SKM-1 treated with dmso at 0.1 percent for 144 hours (cell line): ENCODE results near the gene NUPR2.
"Not testable (repeated sequence)": the region's sequence is repeated elsewhere in the genome, so short reads cannot be mapped to it uniquely, and the experiment has no call there.

Source experiments
- DNase-seq: peaks from one replicate; lab custom pipeline; 2025; ENCODE audit not compliant: unreplicated experiment; lab: John Stamatoyannopoulos, UW

The NUPR2 gene, protein sequence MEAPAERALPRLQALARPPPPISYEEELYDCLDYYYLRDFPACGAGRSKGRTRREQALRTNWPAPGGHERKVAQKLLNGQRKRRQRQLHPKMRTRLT

DNA sequence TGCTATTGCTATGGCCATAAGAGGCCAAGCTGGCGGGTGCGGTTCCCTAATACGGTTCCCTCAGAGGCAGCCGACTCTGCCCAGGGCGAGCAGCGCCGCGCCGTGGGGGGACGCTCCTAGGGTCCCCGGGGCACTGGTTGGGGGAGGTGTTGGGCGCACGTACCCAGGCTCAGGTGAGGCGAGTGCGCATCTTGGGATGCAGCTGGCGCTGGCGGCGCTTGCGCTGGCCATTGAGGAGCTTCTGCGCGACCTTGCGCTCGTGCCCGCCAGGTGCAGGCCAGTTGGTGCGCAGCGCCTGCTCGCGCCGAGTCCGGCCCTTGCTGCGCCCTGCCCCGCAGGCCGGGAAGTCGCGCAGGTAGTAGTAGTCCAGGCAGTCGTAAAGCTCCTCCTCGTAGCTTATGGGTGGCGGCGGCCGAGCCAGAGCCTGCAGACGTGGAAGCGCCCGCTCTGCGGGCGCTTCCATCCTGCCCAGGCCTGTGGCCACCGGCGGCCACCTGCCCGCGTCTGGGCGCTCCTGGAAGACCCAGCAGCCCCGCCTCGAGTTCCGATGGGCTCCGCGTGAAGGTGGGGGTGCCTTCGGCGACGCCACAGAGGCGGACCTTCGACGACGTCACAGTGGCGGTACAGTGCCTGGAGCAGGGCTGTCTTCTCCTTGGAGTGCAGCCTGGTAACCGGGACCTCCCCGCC lies at the start of gene NUPR2:
NUPR2 (minus strand) TSS at position 566 of the 687 bp plus-strand sequence; CDS start at position 463, 103 bp downstream.
- DNase-seq = no peak

- no peak for DNase-seq
Observed at GRCh38 chr7:56157238-56157790, 41.1 kb upstream of the NUPR2 start.

- not testable (repeated sequence) for DNase-seq
Observed at GRCh38 chr7:56131062-56131461, 14.8 kb upstream of the NUPR2 start.

DNA sequence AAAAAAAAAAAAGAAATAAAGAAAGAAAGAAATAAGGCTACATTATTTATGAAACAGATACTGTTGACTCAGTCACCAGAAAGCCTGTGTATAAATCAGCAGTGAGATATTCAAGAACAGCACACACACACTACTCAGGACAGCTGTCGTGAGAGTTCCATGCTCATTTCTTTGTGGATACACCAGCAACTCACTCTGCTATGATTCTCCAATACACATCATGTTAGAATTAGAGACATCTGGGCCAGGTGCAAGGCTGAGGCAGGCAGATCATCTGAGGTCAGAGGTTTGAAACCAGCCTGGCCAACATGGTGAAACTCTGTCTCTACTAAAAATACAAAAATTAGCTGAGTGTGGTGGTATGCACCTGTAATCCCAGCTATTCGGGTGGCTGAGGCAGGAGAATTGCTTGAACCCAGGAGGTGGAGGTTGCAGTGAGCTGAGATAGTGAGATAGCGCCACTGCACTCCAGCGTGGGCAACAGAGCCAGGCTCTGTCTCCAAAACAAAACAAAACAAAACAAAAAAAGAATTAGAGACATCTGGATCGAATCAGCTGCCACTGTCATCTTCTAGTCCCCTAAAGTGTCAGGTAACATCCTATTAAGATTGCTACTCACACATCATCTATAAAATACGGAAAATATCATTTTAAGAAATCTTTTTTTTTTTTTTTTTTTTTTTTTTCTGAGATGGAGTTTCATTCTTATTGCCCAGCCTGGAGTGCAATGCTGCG lies 11.2 kb upstream of the NUPR2 start:
- no peak for DNase-seq

DNA sequence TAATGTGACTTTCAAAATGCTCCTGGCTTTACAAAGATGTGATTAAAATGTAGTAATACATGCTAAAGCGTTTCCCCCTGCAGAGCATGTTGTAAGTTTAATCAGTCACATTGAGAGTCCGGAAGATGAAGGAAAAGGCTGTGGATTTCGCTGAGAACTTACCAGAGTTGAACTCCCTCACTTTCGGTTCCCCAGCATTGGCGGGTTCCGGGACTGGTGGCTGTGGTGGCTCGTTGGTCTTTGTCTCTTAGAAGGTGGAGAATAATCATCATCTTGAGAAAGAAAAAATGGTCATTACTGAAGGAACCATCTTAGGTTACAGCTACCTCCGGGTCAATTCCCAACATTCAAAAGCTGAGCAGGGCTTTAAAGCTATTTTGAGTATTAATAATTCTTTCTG lies 9.6 kb upstream of the NUPR2 start:
- no peak for DNase-seq

- no peak for DNase-seq
Observed at GRCh38 chr7:56124981-56125380, 8.8 kb upstream of the NUPR2 start.

DNA sequence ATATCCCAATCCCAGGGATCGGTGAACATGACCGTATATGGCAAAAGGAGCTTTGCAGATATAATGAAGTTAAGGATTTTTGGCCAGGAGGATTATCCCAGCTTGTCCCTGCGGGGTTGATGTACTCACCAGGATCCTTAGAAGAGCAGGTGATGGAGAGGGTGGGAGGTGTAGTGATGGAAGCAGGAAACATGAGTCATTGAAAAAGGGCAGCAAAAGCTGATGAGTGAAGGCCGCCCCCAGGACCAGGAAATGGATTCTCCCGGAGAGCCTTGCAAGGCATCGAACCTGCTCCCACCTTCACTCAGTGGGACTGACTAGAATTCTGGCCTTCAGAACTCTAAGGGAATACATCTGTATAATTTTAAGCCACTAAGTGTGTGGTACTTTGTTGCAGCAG lies 5.2 kb upstream of the NUPR2 start:
- no peak for DNase-seq

DNA sequence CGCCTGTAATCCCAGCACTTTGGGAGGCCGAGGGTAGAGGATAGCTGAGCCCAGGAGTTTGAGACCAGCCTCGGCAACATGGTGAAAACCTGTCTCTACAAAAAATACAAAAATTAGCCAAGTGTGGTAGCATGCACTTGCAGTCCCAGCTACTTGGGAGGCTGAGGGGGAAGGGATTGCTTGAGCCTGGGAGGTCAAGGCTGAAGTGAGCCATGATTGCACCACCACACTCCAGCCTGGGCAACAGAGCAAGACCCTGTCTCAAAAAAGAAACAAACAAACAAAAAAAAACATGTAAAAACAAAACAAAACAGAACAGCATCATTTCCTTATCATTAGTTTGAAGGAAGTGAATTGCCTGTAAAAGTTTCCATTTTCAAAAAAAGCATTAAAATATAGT lies 4.0 kb downstream of the NUPR2 start:
- DNase-seq = not testable (repeated sequence)

- no peak for DNase-seq
Observed at GRCh38 chr7:56110611-56111010, 5.6 kb downstream of the NUPR2 start.

DNA sequence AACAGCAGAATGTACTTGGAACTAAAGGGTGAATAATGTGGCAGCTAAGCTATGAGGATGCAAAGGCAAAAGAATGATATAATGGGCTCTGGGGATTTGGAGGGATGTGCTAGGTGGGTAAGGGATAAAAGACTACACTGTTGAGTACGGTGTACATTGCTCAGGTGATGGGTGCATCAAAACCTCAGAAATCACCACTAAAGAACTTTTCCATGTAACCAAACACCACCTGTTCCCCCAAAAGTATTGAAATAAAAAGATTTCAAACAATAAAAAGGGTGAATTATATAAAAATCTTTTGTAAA lies 8.3 kb downstream of the NUPR2 start:
- no peak for DNase-seq

DNA sequence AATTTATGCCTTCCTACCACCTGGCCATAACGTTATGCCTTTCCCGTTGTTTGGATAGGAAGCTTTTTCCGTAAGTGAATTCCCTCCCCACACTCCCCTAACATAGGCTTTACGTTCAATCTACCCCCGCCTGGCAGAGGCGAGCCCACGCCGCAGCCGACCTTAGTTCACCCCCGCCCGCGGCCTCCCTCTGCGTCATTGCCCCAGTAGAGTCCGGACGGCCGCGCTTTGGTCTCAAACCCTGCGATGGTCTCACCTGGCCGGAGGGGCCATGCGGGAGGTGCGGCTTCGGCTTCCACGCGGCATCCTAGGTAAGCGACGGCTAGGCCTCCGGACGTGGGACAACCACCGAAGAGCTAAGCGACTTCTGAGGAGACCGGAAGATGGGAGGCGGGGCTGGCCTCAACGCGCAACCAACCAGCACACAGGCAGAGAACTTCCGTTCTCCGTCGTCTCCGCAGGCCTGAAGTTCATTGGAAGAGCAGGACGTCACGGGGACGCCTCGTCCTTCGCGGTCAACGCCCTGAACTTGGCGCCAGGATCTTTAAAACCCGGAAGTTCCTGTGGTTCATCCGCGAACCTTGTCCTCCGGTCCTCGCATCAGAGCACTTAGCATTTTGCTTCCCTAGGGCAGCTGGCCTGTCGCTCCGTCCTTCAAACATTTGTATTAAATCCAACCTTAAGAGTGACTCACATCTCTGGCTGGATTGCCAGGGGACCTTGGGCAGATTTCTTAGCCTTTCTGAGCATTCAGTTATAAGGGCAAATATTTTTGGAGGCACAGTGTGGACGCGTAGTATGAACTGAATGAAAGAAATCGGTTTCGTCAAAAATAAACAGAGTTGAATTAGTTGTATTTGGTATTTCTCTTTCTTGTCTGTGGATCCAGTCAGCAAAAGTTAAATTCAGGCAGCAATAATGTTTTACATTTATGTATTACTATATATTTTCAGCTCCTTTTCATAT lies 9.8 kb downstream of the NUPR2 start, which contains the start of gene CHCHD2:
CHCHD2 (minus strand) TSS at position 369 of the 966 bp plus-strand sequence; CDS start at position 306, 63 bp downstream.
- peak; percentile 98 for DNase-seq

DNA sequence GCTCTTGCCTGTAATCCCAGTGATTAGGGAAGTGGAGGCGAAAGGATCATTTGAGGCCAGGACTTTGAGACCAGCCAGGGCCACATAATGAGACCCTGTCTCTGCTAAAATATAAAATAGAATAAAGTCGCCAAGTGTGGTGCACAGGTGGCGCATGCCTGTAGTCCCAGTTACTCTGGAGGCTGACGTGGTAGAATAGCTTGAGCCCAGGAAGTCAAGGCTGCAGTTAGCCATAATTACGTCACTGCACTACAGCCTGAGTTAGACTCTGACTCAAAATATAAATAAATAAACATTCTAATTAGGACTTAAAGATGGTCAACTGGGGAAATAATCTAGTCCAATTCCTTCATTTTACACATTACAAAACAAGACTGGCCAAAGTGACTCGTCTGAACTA lies 10.7 kb downstream of the NUPR2 start:
- peak; percentile 3 for DNase-seq

- not testable (repeated sequence) for DNase-seq
Observed at GRCh38 chr7:56104138-56104537, 12.1 kb downstream of the NUPR2 start.

DNA sequence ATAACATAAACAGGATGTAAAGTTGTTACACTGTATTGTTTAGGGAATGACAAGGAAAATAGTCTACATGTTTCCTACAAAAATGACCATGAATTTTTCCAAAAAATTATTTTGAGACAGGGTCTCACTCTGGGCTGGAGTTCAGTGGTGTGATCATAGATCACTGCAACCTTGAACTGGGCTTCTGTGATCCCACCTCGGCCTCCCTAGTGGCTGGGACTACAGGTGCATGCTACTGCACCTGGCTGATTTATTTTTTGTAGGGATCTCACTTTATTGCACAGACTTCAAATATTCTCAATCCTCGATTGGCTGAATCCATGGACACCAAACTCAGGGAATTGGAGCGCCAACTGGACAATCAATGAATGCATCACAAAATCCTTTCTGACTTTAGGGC lies 16.6 kb downstream of the NUPR2 start:
- DNase-seq = no peak

DNA sequence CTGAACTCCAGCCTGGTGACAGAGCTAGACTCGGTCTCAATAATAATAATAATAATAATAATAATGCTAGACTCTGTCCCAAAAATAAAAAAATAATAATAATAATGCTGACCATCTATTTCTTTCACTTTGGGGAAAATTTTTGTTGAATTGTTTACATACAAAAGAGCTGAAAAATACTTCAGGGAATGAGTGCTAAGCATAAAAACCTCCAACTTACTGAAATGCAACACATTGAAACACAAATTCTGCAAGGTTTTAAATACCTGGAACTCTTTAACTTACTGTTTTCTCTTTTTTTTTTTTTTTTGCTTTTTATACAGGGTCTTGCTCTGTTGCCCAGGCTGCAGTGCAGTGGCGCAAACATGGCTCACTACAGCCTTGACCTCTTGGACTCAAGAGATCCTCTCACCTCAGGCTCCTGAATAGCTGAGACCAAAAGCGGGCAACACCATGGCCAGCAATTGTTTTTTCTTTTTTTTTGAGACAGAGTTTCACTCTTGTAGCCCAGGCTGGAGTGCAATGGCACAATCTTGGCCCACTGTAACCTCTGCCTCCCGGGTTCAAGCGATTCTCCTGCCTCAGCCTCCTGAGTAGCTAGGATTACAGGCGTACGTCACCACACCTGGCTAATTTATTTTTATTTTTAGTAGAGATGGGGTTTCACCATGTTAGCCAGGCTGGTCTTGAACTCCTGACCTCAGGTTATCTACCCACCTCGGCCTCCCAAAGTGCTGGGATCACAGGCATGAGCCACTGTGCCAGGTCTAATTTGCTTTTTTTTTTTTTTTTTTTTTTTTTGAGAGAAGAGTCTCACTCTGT lies 17.8 kb downstream of the NUPR2 start:
- DNase-seq = not testable (repeated sequence)

DNA sequence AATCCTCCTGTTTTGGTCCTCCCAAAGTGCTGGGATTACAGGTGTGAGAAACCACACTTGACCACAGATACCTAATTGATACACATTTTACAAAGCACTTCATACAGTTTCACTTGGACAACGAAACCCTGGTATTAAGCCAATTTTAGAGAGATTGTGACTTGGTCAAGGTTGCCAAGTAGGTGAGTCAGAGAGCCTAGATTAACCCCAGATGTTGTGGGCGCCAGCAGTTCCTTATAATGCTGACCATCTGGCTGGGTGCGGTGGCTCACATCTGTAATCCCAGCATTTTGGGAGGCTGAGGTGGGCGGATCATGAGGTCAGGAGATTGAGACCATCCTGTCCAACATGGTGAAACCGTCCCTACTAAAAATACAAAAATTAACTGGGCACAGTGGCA lies 18.5 kb downstream of the NUPR2 start:
- no peak for DNase-seq

- DNase-seq = no peak
Observed at GRCh38 chr7:56092789-56093531, 23.3 kb downstream of the NUPR2 start, which contains the start of gene PHKG1. Gene PHKG1, minus strand, starts transcription at chr7:56092952. Its CDS starts 4,011 bp downstream, at chr7:56088941.

DNA sequence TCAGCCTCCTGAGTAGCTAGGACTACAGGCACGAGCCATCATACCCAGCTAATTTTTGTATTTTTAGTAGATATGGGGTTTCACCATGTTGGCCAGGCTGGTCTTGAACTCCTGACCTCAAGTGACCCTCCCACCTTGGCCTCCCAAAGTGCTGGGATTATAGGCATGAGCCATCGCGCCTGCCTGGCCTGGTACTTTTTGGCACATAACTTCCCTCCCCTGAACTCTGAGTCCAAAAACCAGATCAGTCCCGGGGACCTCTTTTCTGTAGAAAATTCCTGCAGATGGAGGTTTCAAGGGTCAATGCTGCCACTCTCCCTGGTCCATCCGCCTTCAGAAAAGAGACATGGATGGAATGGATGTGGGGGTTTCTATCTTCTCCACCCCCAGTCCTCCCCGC lies 23.8 kb downstream of the NUPR2 start:
- DNase-seq = not testable (repeated sequence)

GRCh38 chr7:56091591-56091990 lies 24.6 kb downstream of the NUPR2 start:
- DNase-seq = no peak
